Measurements from ENCODE around the gene IFNL3. TPM values are rescaled to one million over a fixed set of nuclear protein-coding genes. Genes with fewer than 3 reads are reported as not detected.
"Not testable (repeated sequence)": the region's sequence is repeated elsewhere in the genome, so short reads cannot be mapped to it uniquely, and the experiment has no call there.

IFNL3 gene
- total RNA-seq, 4 donors from 2014 or later = not detected

GRCh38 chr19:39270036-39270871 is 25.4 kb upstream of the IFNL3 start:
- TF ChIP-seq CTCF (IDR thresholded peaks at IDR 0.05; ENCODE audit: low read depth) = no peak

GRCh38 chr19:39268085-39268484 is 23.3 kb upstream of the IFNL3 start, which contains the start of gene IFNL2:
Gene IFNL2, plus strand, starts transcription at chr19:39268396. Its CDS starts 173 bp downstream, at chr19:39268569.
- not testable (repeated sequence) for TF ChIP-seq CTCF (IDR thresholded peaks at IDR 0.05; ENCODE audit: low read depth)

- no peak for TF ChIP-seq CTCF (IDR thresholded peaks at IDR 0.05; ENCODE audit: low read depth)
Measured at GRCh38 chr19:39265321-39265916, 20.6 kb upstream of the IFNL3 start.

GRCh38 chr19:39264306-39265290 is 19.8 kb upstream of the IFNL3 start:
- TF ChIP-seq CTCF (IDR thresholded peaks at IDR 0.05; ENCODE audit: low read depth) = no peak

- no peak for TF ChIP-seq CTCF (IDR thresholded peaks at IDR 0.05; ENCODE audit: low read depth)
Measured at GRCh38 chr19:39263912-39264305, 19.1 kb upstream of the IFNL3 start.

GRCh38 chr19:39262496-39262895 is 17.7 kb upstream of the IFNL3 start:
- TF ChIP-seq CTCF (IDR thresholded peaks at IDR 0.05; ENCODE audit: low read depth) = no peak

Measured in subcutaneous adipose tissue (tissue), 4 donors.